Measurements from ENCODE around the gene RAMP3. TPM values are rescaled to one million over a fixed set of nuclear protein-coding genes. Genes with fewer than 3 reads are reported as not detected.

The RAMP3 gene
- total RNA-seq, 1 donor from 2014 or later, result not detected

DNA sequence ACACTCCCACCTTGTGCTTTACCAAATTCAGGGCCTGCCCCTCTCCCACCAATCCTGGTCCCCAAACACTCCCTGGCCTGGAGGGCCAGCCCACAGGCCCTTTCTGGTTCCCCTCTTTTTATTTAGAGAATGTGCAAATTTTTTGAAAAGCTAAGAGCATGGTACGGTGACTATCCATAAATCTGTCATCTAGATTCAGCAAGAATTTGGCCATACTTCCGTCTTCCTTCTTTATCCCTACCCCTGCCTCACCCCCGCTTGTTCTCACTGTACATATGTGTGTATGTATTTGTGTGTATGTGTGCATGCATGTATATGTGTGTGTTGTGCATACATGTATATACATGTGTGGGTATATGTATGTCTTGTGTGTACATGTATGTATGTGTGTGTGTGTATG is 38.0 kb upstream of the RAMP3 start:
- Mint-ChIP-seq H3K4me1 (ENCODE audit: unreplicated experiment) (no peaks in the 10 kb centered on the region), H3K9me3 (ENCODE audit: unreplicated experiment) (no peaks in the 10 kb centered on the region), H3K27ac (ENCODE audit: unreplicated experiment) (no peak overlapping the region), H3K4me3 (ENCODE audit: unreplicated experiment) (no peak overlapping the region), H3K36me3 (ENCODE audit: unreplicated experiment) (no peaks in the 10 kb centered on the region), H3K27me3 (ENCODE audit: unreplicated experiment) (peaks cover 18% of the 10 kb centered on the region)
- no peak for DNase-seq (ENCODE audit: extremely low spot score, unreplicated experiment)
- TF ChIP-seq, protein P1, sequence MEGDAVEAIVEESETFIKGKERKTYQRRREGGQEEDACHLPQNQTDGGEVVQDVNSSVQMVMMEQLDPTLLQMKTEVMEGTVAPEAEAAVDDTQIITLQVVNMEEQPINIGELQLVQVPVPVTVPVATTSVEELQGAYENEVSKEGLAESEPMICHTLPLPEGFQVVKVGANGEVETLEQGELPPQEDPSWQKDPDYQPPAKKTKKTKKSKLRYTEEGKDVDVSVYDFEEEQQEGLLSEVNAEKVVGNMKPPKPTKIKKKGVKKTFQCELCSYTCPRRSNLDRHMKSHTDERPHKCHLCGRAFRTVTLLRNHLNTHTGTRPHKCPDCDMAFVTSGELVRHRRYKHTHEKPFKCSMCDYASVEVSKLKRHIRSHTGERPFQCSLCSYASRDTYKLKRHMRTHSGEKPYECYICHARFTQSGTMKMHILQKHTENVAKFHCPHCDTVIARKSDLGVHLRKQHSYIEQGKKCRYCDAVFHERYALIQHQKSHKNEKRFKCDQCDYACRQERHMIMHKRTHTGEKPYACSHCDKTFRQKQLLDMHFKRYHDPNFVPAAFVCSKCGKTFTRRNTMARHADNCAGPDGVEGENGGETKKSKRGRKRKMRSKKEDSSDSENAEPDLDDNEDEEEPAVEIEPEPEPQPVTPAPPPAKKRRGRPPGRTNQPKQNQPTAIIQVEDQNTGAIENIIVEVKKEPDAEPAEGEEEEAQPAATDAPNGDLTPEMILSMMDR (IDR thresholded peaks at IDR 0.05), result no peak

DNA sequence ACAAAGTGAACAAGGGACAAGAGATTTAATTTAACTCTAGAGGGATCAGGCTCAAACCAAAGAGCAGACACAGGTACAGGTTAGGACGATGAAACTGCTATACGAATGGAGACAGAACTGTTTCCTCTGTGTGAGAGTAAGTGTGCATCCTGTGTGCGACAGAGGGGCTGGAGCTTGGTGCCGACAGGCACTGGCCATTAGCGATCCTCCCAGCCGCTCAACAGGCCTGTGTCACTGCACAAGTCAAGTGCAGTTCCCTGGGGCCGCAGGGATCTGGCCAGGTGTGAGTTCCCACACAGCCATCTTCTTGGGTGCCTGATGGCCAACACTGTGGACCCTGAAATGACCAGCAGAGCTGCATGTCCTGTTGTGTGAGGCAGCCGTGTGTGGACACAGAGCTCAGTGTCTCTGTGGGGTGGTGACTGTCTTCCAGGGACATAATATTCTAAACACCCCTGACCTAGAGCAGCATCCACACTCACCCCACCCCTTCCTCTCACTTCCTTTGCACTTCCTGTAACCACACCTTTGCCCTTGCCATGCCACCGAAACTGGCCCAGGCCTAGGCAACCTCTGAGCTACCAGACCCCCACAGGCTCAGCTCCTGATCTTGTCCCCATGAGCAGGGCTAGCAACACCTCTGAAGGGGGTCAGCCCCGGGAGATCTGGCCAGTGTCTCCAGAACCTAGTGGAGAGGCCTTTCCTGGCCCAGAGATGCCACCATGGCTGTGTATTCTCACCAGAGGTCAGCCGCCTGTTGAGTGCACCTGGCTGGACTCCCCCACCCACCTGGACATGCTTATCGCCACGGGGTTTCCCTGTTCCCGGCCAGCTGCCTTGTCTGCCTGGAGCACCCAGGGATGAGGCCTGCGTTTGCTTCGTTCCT is 34.4 kb upstream of the RAMP3 start:
- no peaks in the 10 kb centered on the region for H3K9me3 Mint-ChIP-seq (ENCODE audit: unreplicated experiment)
- peaks cover 3% of the 10 kb centered on the region for H3K27me3 Mint-ChIP-seq (ENCODE audit: unreplicated experiment)
- no peak overlapping the region for H3K4me3 Mint-ChIP-seq (ENCODE audit: unreplicated experiment)
- H3K36me3 Mint-ChIP-seq (ENCODE audit: unreplicated experiment), result no peaks in the 10 kb centered on the region
- no peaks in the 10 kb centered on the region for H3K4me1 Mint-ChIP-seq (ENCODE audit: unreplicated experiment)
- H3K27ac Mint-ChIP-seq (ENCODE audit: unreplicated experiment), result no peak overlapping the region
- TF ChIP-seq, protein P1 (IDR thresholded peaks at IDR 0.05), result no peak
- DNase-seq (ENCODE audit: extremely low spot score, unreplicated experiment), result no peak

DNA sequence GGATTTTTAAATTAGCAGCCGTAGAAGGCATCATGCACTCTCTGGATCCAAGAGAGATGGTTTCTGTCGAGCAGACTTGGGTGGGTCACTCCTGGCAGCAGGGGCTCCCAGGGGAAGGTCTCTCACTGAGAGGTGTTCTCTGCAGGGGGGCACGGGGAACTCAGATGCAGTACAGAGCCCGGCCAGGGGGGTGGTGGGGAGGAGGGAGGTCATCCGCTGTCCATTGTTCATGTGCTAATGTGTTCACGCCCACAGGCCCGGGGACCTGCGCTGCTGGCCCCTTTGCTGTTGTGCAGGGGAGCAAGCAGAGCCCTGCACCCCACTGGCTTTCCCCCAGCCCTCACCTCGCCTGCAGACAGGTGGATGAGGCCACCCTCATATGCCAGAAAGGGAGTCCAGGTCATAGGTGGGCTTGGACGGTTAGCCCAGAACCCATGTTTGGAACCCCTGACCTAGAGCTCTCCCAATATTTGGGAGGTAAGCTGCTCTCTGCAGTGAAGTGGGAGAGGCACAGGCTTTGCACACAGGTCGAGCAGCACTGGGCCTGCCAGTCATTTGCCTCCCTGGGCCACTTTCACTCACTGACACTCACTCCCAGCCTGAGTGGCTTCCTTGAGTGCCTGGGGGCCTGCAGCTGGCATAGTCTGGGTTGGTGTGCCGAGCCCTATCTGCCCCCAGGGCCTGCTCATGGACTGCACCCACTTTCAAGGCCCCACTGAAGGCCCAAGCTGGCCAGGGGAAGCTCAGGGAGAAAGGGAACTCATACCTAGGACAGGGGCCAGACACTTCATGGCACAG is 33.5 kb upstream of the RAMP3 start:
- TF ChIP-seq, protein P1 (IDR thresholded peaks at IDR 0.05), result no peak
- no peaks in the 10 kb centered on the region for H3K9me3 Mint-ChIP-seq (ENCODE audit: unreplicated experiment)
- no peak overlapping the region for H3K4me3 Mint-ChIP-seq (ENCODE audit: unreplicated experiment)
- H3K27ac Mint-ChIP-seq (ENCODE audit: unreplicated experiment), result no peak overlapping the region
- no peak for DNase-seq (ENCODE audit: extremely low spot score, unreplicated experiment)
- H3K36me3 Mint-ChIP-seq (ENCODE audit: unreplicated experiment), result no peaks in the 10 kb centered on the region
- H3K27me3 Mint-ChIP-seq (ENCODE audit: unreplicated experiment), result peaks cover 3% of the 10 kb centered on the region
- no peaks in the 10 kb centered on the region for H3K4me1 Mint-ChIP-seq (ENCODE audit: unreplicated experiment)

DNA sequence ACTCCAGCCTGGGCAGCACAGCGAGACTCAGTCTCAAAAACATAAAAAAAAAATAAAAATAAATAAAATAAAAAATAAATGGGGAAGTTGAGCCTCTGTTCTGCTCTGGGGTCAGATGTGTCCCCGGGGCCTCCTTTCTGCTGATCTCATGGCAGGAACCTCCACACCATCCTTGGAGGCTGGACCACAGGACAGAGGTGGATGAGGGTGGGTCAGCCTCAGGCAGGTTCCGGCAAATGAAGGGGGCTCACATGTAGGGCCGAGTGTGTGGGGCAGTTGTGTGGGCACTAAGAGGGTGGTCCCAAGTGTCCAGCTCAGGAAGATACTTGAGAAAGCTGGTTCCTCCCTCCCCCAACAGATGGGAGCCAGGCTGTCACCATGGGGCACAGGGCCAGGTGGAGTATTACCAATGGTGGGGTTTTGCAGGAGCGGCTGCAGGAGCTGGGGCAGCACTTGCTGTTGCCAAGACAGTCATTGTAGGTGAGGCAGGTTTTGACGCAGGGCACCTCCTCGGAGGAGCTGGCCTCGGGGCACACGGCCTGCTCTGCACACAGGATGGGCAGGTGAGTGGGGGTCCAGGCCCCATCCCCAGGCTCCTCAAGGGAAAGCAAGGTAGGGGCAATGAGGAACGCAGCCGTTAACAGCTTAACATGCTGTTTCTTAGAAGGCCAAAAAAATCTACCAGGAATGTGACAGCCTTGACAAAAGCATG is 32.2 kb upstream of the RAMP3 start:
- Mint-ChIP-seq H3K4me1 (ENCODE audit: unreplicated experiment) (no peaks in the 10 kb centered on the region), H3K36me3 (ENCODE audit: unreplicated experiment) (no peaks in the 10 kb centered on the region), H3K9me3 (ENCODE audit: unreplicated experiment) (no peaks in the 10 kb centered on the region), H3K27ac (ENCODE audit: unreplicated experiment) (no peak overlapping the region), H3K4me3 (ENCODE audit: unreplicated experiment) (no peak overlapping the region), H3K27me3 (ENCODE audit: unreplicated experiment) (peaks cover 3% of the 10 kb centered on the region)
- TF ChIP-seq, protein P1 (IDR thresholded peaks at IDR 0.05), result no peak
- DNase-seq (ENCODE audit: extremely low spot score, unreplicated experiment), result no peak
